Upper lobe of right lung (tissue), 1 donor: Measurements from ENCODE around the gene GRIN1. TPM values are rescaled to one million over a fixed set of nuclear protein-coding genes. Genes with fewer than 3 reads are reported as not detected.

ENCODE experiments used
- ATAC-seq: fragments of 200-7000 bp; cut with Tn5 transposase; one replicate; pipeline ENCODE4 v1.9.1; 2020; ENCODE audit warnings: mild to moderate bottlenecking, moderate library complexity
- DNase-seq: peaks from one replicate; pipeline ENCODE4 v3.0.0-alpha.2; 2020
- H3K27ac ChIP-seq: fragments of 200-600 bp; one replicate; pipeline ENCODE4 v1.8.0; 2022
- H3K27me3 ChIP-seq: fragments of 200-600 bp; one replicate; pipeline ENCODE4 v1.8.0; 2022; ENCODE audit warnings: mild to moderate bottlenecking
- H3K36me3 ChIP-seq: fragments of 200-600 bp; one replicate; pipeline ENCODE4 v1.8.0; 2022
- H3K4me1 ChIP-seq: fragments of 200-600 bp; one replicate; pipeline ENCODE4 v1.8.0; 2022
- H3K4me3 ChIP-seq: fragments of 200-600 bp; one replicate; pipeline ENCODE4 v1.8.0; 2022; ENCODE audit warnings: mild to moderate bottlenecking
- H3K9me3 ChIP-seq: fragments of 200-600 bp; one replicate; pipeline ENCODE4 v1.8.0; 2022
- intact Hi-C: fragments of 100-400 bp; cut with DNase I; formaldehyde crosslinking; loops from one replicate; pipeline ENCODE4 v1.11.0; 2022
- total RNA-seq: library from RNA; stranded (reverse); fragmentation: NEBNext Ultra II Directional; extraction: Animal tissue kit (Norgen Biotek cat#: 25700); gene quantifications from one replicate; pipeline ENCODE4 v1.2.1, GENCODE V29; 2021
- TF ChIP-seq, protein P1 (sequence below): fragments of 200-600 bp; IDR thresholded peaks from one replicate; pipeline ENCODE4 v1.8.0; 2022; ENCODE audit warnings: antibody characterized with exemption
- donor health status: DM: no; HTN: yes; CAD: no; lungs with severe emphysema.

GRIN1 gene
- total RNA-seq, 1 donor from 2014 or later, result 0.64 TPM

DNA sequence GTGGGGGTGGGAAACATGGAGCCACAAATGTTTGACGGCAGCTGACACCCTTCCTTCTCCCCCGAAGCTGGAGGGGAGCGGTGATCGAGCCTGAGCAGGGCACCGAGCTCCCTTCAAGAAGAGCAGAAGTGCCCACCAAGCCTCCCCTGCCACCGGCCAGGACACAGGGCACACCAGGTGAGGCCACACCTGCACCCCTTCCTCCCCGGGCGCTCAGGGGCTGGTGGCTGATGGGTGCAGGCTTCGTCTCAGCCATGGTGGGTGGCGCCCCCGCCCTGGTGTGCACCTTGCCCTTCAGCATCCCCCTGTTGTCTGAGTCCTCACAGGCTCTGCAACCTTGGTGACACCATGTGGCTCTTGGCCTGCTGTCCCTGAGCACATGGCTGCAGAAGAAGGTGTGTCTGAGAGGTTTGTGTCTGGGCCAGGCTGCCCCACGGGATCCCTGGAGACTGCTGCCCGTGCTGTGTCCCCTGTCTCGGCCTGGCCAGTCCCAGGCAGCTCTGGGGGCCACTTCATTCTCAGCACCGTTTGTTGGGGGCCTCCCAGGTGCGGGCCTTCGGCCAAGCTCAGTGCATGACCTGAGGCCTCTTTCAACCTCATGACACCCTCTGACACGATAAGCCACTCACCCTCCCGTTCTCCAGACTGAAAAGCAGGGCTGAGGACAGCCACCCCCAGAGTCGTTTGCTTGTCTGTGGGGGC is 41.0 kb upstream of the GRIN1 start:
- DNase-seq (peak; percentile 63), ATAC-seq (peak; percentile 22)
- no peaks in the 10 kb centered on the region for H3K27me3 ChIP-seq
- H3K36me3 ChIP-seq, result peaks cover 62% of the 10 kb centered on the region
- no peaks in the 10 kb centered on the region for H3K9me3 ChIP-seq
- intact Hi-C loops, result no loop called here
- H3K4me1 ChIP-seq, result no peaks in the 10 kb centered on the region
- H3K4me3 ChIP-seq, result no peak overlapping the region
- H3K27ac ChIP-seq, result no peak overlapping the region
- TF ChIP-seq, protein P1, sequence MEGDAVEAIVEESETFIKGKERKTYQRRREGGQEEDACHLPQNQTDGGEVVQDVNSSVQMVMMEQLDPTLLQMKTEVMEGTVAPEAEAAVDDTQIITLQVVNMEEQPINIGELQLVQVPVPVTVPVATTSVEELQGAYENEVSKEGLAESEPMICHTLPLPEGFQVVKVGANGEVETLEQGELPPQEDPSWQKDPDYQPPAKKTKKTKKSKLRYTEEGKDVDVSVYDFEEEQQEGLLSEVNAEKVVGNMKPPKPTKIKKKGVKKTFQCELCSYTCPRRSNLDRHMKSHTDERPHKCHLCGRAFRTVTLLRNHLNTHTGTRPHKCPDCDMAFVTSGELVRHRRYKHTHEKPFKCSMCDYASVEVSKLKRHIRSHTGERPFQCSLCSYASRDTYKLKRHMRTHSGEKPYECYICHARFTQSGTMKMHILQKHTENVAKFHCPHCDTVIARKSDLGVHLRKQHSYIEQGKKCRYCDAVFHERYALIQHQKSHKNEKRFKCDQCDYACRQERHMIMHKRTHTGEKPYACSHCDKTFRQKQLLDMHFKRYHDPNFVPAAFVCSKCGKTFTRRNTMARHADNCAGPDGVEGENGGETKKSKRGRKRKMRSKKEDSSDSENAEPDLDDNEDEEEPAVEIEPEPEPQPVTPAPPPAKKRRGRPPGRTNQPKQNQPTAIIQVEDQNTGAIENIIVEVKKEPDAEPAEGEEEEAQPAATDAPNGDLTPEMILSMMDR, result no peak

DNA sequence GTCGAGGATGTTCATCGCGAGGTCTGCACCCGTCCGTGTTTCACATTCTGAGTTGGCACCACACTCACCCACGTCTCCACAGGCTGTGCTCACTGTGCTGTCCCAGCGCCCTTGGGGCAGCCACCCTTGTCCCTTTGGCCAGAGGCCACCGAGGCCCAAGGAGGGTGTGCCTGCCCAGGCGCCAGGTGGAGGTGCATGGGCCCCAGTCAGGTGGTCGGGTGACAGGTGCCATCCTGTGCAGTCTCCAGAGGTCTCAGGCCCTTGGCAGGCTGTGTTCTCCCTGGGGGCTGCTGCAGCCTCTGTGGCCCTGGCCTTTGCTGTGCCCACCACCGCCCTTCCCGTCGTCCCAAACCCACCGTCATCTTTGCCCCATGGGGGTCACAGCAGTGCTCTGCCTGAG is 39.7 kb upstream of the GRIN1 start:
- H3K9me3 ChIP-seq, result no peaks in the 10 kb centered on the region
- TF ChIP-seq, protein P1, result no peak
- no peak overlapping the region for H3K27ac ChIP-seq
- peak; percentile 33 for ATAC-seq
- no peaks in the 10 kb centered on the region for H3K27me3 ChIP-seq
- H3K36me3 ChIP-seq, result peaks cover 68% of the 10 kb centered on the region
- no peak for DNase-seq
- no peaks in the 10 kb centered on the region for H3K4me1 ChIP-seq
- intact Hi-C loops, result no loop called here
- H3K4me3 ChIP-seq, result no peak overlapping the region

DNA sequence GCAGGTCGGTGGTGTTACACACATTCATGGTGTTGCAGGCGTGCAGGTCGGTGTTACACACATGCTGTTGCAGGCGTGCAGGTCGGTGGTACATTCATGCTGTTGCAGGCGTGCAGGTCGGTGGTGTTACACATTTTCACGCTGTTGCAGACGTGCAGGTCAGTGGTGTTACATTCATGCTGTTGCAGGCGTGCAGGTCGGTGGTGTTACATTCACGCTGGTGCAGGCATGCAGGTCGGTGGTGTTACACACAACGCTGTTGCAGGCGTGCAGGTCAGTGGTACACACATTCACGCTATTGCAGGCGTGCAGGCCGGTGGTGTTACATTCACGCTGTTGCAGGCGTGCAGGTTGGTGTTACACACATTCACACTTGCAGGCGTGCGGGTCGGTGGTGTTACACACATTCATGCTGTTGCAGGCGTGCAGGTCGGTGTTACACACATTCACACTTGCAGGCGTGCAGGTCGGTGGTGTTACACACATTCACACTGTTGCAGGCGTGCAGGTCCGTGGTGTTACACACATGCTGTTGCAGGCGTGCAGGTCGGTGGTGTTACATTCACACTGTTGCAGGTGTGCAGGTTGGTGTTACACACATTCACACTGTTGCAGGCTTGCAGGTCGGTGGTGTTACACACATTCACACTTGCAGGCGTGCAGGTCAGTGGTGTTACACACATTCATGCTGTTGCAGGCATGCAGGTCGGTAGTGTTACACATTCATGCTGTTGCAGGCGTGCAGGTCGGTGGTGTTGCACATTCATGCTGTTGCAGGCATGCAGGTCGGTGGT is 35.6 kb upstream of the GRIN1 start:
- Histone ChIP-seq H3K4me3 (no peak overlapping the region), H3K4me1 (no peaks in the 10 kb centered on the region), H3K27me3 (no peaks in the 10 kb centered on the region), H3K36me3 (peaks cover 83% of the 10 kb centered on the region), H3K27ac (no peak overlapping the region), H3K9me3 (no peaks in the 10 kb centered on the region)
- intact Hi-C loops, result no loop called here
- ATAC-seq, result no peak
- no peak for DNase-seq
- TF ChIP-seq, protein P1, result no peak

DNA sequence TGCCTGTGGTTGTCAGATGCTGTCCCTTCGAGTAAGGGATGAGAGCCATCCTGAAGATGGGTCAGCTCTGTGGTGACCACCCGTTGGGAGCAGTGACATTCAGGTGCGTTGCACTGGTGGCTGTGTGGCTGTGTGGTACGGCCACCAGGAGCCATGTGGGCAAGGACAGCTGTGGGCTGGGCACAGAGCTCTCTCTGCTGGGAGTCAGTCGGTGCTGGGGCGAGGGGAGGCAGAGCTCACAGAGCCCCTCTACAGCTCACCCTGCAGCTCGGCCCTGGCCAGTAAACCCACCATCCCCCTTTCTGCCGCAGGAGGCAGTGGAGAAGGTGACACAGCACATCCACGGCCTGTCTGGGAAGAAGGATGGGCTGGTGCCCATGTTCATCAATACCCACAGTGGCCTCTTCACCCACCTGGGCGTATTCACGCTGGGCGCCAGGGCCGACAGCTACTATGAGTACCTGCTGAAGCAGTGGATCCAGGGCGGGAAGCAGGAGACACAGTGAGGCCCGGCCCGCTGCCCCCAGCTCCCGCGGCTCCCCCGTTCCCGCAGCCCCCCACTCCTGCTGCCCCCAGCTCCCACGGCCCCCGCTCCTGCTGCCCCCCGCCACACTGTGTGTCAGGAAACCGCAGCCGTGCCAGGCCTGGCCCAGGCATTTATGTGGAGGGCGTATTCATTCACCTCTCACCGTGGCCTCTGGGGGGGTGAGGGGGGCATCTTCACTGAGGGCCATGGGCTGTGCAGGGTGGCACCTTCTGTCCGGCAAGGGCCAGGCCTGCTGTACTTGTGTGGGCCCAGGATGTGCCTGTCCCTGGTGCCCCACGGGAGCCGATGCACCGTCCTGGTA is 32.9 kb upstream of the GRIN1 start:
- no peaks in the 10 kb centered on the region for H3K4me1 ChIP-seq
- TF ChIP-seq, protein P1, result no peak
- H3K27me3 ChIP-seq, result no peaks in the 10 kb centered on the region
- no peak overlapping the region for H3K27ac ChIP-seq
- H3K4me3 ChIP-seq, result no peak overlapping the region
- no peaks in the 10 kb centered on the region for H3K9me3 ChIP-seq
- intact Hi-C loops, result no loop called here
- ATAC-seq, result no peak
- H3K36me3 ChIP-seq, result peaks cover 80% of the 10 kb centered on the region
- no peak for DNase-seq

DNA sequence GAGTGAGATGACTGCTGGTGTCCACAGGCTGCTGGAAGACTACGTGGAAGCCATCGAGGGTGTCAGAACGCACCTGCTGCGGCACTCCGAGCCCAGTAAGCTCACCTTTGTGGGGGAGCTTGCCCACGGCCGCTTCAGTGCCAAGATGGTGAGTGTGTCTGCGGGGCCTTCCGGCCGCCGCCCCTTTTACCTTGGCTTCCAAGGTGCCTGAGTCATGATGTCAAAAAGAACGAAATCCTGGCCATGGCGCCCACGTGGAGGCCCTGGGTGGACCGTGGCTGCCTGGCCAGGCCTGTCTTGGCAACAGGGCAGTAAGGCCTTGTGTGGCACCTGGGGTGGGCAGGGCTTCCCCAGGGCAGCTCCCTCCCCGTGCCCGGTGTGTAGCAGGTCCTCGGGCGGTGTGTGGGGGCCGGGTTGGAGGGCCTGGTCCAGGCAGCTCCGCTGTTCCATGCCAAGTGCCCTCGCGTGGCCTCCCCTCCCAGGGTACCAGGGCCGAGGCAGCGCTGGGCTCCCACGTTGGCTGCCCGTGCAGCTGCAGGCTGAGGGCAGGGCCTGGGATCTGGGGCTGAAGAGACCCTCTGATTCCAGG is 32.2 kb upstream of the GRIN1 start:
- TF ChIP-seq, protein P1, result no peak
- H3K4me3 ChIP-seq, result no peak overlapping the region

More for the DNA sequence above, 32.2 kb upstream of the GRIN1 start:
- Histone ChIP-seq H3K27me3 (no peaks in the 10 kb centered on the region), H3K9me3 (no peaks in the 10 kb centered on the region), H3K4me1 (no peaks in the 10 kb centered on the region), H3K27ac (no peak overlapping the region), H3K36me3 (peaks cover 73% of the 10 kb centered on the region)
- no peak for DNase-seq
- no peak for ATAC-seq
- intact Hi-C loops, result no loop called here
